Measurements from ENCODE around the gene GPR17. TPM values are rescaled to one million over a fixed set of nuclear protein-coding genes. Genes with fewer than 3 reads are reported as not detected.

Gene GPR17
- total and polyA plus RNA-seq, 12 donors, result 0.11 to 2.0 (median 0.35) TPM; not detected in 8

DNA sequence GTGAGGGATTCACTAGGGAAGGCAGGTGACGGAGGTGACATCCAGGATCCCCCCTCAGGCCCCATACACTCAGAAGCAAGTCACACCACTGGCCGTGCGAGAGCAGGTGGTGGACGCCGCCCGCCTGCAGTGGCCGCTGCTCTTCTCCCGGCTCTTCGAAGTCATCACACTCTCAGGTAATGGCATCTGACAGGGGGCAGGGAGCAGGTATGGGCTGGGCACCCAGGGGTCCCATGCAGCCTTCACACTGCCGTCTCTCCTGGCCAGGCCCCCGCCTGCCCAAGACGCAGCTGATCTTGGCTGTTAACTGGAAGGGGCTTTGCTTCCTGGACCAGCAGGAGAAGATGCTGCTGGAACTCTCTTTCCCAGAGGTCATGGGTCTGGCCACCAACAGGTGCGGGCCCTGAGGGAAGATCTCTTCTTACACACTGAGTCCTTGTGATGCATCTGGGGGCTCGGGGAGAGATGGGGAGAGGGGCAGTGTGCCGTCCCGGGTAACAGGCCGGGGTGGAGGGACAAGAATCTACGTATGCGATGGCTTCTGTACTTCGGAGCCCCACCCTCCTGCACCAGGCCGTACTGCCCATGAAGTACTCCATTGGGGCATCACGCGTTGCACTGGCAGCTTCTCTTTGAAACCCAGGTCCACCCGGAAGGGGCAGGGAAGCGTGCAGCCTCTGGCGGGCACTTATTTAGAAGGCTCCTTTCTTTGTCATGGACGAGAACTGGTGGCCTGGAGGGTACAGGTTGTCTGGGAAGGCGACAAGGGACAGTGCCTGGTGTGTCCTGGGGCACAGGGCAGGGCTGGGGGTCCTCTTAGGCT is 18.8 kb upstream of the GPR17 start:
- H3K27me3 ChIP-seq, result no peaks in the 10 kb centered on the region
- 82 to 90% (median 89%) methylated on average over 15 to 28 of the region's 28 CpGs for WGBS, 4 donors
- no peak overlapping the region for H3K4me3 ChIP-seq
- no peak for TF ChIP-seq POLR2A (IDR thresholded peaks at IDR 0.05)
- TF ChIP-seq, protein P1, sequence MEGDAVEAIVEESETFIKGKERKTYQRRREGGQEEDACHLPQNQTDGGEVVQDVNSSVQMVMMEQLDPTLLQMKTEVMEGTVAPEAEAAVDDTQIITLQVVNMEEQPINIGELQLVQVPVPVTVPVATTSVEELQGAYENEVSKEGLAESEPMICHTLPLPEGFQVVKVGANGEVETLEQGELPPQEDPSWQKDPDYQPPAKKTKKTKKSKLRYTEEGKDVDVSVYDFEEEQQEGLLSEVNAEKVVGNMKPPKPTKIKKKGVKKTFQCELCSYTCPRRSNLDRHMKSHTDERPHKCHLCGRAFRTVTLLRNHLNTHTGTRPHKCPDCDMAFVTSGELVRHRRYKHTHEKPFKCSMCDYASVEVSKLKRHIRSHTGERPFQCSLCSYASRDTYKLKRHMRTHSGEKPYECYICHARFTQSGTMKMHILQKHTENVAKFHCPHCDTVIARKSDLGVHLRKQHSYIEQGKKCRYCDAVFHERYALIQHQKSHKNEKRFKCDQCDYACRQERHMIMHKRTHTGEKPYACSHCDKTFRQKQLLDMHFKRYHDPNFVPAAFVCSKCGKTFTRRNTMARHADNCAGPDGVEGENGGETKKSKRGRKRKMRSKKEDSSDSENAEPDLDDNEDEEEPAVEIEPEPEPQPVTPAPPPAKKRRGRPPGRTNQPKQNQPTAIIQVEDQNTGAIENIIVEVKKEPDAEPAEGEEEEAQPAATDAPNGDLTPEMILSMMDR (IDR thresholded peaks at IDR 0.05), result no peak
- intact Hi-C loops (cut with DNase I), result no loop called here
- DNase-seq, result no peak
- H3K27ac ChIP-seq, result no peak overlapping the region
- no peaks in the 10 kb centered on the region for H3K36me3 ChIP-seq (replicated peaks in 1 of 2)
- no peaks in the 10 kb centered on the region for H3K4me1 ChIP-seq (replicated peaks in 1 of 2)
- no peaks in the 10 kb centered on the region for H3K9me3 ChIP-seq (replicated peaks in 1 of 3)

DNA sequence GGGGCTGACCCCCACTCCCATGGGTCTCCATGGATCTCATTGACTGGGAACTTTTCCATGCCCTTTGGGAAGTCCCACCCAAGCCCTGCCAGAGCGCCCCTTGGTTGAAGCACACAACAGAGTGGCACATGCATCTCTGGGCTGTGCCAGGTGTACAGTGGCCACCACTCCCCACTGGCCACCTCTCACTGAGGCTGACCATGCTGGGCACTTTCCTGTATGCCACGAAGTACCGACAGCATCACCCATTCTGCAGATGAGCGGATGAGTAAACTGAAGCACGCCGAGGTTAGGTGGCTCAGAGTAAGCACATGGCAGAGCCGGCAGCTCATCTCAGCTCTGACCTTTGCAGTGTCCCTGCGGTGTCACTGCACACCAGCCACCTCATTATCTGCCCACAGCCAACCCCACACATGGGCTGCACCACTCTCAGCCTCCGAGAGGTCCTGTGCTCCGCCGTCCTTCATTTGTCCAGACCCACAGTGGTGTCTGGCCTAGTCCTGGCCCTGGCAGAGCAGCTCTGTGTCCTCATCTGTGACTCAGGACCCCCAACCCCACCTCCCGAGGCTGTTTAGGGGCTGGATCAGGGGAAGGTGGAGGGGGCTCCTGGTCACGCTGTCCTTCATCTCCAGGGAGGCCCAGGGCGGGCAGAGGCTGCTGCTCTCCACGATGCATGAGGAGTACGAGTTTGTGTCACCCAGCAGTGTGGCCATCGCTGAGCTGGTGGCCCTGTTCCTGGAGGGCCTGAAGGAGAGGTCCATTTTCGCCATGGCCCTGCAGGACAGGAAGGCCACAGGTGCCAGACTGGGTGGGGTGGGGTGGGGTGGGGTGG is 18.0 kb upstream of the GPR17 start:
- DNase-seq, result no peak
- 85 to 94% (median 87%) methylated on average over 13 to 18 of the region's 18 CpGs for WGBS, 4 donors
- TF ChIP-seq, protein P1 (IDR thresholded peaks at IDR 0.05), result no peak
- TF ChIP-seq POLR2A (IDR thresholded peaks at IDR 0.05), result no peak
- Histone ChIP-seq H3K27me3 (no peaks in the 10 kb centered on the region), H3K9me3 (replicated peaks in 1 of 3) (no peaks in the 10 kb centered on the region), H3K4me3 (no peak overlapping the region), H3K27ac (no peak overlapping the region), H3K4me1 (replicated peaks in 1 of 2) (no peaks in the 10 kb centered on the region), H3K36me3 (replicated peaks in 1 of 2) (no peaks in the 10 kb centered on the region)
- intact Hi-C loops (cut with DNase I), result no loop called here

DNA sequence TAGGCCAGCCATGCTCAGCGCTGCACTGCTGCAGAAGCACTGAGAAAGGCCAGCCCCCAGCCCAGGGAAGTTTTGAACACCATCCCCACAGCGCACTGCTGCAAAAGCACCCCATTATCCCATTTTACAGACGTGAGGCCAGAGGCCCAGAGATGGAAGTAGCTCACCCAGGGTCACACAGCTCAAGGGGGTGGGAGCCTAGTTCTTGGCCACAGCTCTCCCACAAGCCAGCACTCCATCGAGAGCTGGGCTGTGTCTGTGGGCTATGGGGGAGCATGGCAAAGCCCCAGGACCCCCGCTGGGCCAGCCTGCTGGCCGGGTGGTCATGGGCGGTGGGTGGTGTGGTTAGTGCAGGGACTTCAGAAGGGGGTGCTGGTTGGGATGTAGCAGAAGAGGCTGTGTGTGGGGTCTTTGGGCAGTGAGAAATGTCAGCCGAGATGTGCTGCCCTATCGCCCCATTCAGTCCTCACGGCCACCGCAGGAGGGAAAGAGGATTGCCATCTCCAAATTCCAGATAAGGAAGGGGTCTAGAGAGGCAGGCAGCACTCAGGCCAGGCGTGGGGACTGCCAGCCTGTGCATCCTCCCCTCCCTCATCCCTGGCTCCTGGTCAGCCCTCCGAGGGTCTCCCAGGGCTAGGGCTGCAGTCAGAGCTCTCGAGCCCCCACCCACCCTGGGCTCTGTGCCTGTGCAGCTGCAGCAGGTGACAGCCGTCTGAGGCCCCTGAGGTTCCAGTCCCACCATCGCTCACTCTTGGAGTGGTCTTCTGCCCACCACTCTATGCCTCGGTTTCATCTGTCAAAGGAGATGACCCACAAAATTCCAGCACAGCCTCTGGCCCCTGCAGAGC is 17.0 kb upstream of the GPR17 start:
- Histone ChIP-seq H3K36me3 (replicated peaks in 1 of 2) (no peaks in the 10 kb centered on the region), H3K27me3 (no peaks in the 10 kb centered on the region), H3K9me3 (replicated peaks in 1 of 3) (no peaks in the 10 kb centered on the region), H3K27ac (no peak overlapping the region), H3K4me1 (replicated peaks in 1 of 2) (no peaks in the 10 kb centered on the region), H3K4me3 (no peak overlapping the region)
- 71 to 85% (median 78%) methylated on average over 10 to 17 of the region's 17 CpGs for WGBS, 4 donors
- TF ChIP-seq POLR2A (IDR thresholded peaks at IDR 0.05), result no peak
- TF ChIP-seq, protein P1 (IDR thresholded peaks at IDR 0.05), result no peak
- intact Hi-C loops (cut with DNase I), result no loop called here
- no peak for DNase-seq

- intact Hi-C loops (cut with DNase I), result no loop called here
- no peaks in the 10 kb centered on the region for H3K4me1 ChIP-seq (replicated peaks in 1 of 2)
- TF ChIP-seq POLR2A (IDR thresholded peaks at IDR 0.05), result no peak
- TF ChIP-seq, protein P1 (IDR thresholded peaks at IDR 0.05), result no peak
- DNase-seq, result no peak
- no peak overlapping the region for H3K27ac ChIP-seq
- WGBS, 4 donors, result 73 to 85% (median 79%) methylated on average over 3 to 9 of the region's 9 CpGs
- no peaks in the 10 kb centered on the region for H3K27me3 ChIP-seq
- H3K9me3 ChIP-seq (replicated peaks in 1 of 3), result no peaks in the 10 kb centered on the region
- no peaks in the 10 kb centered on the region for H3K36me3 ChIP-seq (replicated peaks in 1 of 2)
- H3K4me3 ChIP-seq, result no peak overlapping the region
These were observed 16.3 kb upstream of the GPR17 start for GRCh38 chr2:127629637-127630036.

Measured in adrenal gland (tissue), 12 donors.